Activated CD4-positive, alpha-beta T cell treated with anti-CD3 and anti-CD28 coated beads, Interleukin-10, Interleukin-2, amounts not matched to agents 100 ng/mL and 50 ng/mL, durations not matched to agents 16 hours and 8 hours (primary cell): ENCODE results near the gene TSHB.

Experiments
- DNase-seq: peaks from one replicate; pipeline ENCODE4 v3.0.0-alpha.2; 2020

Gene TSHB

DNA sequence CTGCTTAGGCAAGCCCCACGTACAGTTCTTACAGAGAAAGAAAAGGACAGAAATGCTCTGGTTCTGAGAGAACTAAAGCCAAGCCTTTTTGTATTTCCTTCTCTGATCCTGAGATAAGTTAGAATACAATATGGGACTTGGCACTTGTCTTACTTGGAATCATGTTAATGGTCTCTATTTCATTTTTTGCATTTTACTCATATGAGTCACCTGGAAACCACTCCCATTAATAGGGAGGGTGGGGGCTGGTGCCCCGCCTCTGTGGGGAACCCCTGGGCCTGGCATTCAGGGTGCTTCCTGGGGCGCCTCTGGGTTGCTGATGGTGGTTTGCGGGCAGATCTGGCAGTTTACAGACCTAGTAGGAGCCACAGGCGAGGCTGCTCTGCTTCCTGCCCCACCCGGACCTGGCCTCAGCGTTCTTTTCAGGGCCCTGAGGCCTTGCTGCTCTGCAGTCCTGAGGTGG, 32.9 kb downstream of the TSHB start:
- DNase-seq, result peak; percentile 95

- peak; percentile 81 for DNase-seq
These were observed 33.7 kb downstream of the TSHB start for GRCh38 chr1:115063228-115063901.

DNA sequence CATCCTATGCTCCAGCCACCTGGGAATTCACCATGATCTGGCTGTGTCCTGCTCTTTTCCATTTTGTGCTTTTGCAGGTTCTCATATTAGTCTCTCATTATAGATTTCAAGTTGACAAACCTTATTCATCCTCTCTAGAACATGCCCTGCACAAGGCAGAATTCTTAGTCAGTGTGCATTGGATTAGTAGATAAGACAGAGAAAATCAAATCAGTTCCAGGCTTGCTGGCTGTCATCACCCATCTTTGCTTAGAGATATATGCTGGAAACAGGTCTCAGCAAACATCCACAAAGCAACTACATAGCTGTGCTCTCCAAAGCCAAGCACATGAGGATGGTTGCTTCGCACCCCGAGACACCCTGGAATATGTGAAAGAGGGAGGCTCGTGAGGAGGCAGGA, 34.8 kb downstream of the TSHB start:
- DNase-seq, result no peak

DNA sequence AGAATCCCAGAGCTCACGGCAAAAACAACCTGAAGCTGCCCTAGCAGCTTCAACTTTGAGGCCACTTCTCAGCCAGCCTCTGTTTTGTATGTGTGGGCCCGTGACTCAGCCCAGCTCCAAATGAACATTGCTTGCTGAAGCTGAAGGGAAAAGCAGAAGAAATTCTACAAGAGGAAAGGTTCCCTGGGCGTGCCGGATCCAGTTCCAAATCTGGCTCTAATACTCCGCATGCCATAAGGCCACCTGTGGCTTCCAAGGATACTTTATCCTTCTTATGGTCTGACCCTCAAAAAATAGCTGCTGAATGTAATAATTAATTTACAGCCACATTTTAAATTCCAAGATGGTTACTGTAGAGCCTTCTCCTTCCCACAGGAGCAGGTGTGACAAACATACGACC, 35.4 kb downstream of the TSHB start:
- DNase-seq, result no peak

DNA sequence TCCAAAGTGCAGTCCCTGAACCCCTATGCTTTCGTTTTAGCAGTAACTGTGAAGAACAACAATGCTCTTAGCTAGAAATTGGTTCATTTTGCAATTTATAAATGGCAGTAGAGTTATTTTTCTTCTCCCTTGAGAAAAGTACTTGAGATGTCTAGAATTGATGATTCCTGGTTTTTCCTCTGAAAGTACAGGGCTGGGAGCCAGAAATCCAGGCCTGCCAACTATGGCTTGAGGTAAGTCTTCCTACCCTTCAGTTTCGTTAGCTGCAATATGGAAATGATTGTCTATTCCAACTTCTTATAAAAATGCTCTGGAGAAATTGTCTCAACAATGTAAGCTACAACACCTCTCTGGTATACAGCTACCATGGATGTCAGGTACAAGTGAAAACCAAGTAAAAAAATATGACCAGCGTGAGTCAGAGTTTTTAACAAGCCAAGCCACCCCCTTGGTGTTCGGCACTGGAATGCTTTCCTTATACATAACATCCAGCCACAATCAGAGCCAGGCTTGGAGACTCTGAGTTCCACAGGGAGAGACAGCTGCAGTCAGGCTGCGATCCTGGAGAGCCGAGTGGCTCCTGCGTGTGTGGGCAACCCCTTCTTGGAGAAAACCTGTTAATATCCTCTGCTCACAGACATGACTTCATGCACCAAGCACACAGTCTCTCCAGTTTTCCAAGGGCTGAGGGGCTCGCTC, 37.7 kb downstream of the TSHB start:
- no peak for DNase-seq

GRCh38 chr1:115068826-115069585, 39.4 kb downstream of the TSHB start:
- no peak for DNase-seq

- DNase-seq, result no peak
These were observed 40.2 kb downstream of the TSHB start for GRCh38 chr1:115069659-115070308.

DNA sequence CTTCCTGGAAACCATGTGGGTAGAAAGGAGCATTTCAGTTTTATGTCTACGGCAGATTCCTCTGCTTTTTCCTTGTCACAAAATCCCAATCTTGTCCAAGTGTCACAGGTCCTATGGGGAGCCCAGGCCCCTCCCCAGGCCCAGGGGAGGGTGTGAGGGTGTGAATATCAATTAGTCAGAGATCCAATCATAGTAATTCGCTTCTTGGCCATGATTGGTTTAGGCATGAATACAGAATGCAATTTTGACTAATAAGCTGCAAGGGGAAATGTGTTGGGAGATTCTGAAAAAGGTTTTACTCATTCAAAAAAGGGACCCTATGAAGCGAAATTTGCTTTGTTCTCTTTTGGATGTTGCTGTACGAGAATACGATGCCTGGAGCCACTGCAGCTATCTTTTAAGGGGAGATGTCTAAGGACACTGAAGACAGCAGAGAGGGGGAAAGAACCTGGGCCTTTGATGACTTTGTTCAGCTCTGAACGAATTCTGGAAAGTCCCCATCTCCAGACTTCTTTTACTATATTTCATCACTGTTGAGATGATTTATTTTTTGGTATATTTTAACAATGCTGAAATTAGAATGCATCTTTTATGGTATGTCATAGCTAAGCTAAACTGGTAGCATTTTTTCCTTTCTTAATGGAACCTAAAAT, 41.5 kb downstream of the TSHB start:
- DNase-seq, result no peak

- no peak for DNase-seq
These were observed 43.9 kb downstream of the TSHB start for GRCh38 chr1:115073298-115074087.

DNA sequence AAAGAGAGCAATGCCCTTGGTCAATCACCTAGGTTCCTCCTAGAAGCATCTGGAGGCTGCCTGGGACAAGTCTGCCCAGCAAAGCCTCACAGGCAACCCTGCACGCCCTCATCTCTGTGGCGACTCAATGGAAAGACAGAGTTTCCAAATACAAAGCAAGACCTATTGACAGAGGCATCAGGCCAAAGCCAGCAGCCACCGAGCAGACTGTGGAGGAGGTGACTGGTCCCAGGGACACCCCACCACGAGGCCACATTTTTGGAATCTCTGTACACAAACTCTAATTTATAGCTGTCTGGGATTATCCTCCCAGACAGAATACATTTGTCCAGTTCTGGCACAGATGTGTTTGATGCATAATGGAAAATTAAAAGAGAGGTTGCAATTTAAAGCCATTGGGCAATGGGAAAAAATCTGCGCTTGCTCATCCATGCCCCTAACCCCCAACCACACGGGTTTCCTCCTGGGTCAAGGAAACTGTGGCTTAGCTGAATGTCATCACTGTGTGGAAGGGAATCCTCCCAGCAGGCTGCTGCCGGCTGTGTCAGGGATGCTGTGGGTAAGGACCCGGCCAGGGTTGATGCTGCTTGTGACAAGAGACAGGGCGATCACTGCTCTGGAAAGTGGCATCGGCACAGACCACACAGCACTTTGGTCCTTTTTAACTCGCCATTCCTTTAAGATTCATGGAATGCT, 45.4 kb downstream of the TSHB start:
- DNase-seq, result no peak

- no peak for DNase-seq
These were observed 46.8 kb downstream of the TSHB start for GRCh38 chr1:115076384-115076915.

GRCh38 chr1:115077286-115077983, 47.8 kb downstream of the TSHB start:
- DNase-seq, result no peak

DNA sequence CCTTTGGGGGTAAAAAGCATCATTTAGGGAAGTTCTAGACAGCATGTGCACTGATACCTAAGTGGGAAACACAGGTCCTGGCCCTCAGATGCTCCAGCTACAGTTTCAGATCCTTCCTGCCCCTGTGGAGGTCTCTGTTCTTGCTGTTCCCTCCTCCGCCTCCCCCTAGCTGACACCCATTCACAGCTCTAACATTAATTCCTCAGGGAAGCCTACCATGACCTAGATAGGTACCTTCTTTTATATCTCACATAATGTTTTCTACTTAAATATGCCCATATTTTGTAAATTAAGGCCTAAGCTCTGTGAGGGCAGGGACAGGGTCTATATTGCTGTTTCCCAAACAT, 48.3 kb downstream of the TSHB start:
- no peak for DNase-seq

- DNase-seq, result no peak
These were observed 49.1 kb downstream of the TSHB start for GRCh38 chr1:115078708-115079107.

DNA sequence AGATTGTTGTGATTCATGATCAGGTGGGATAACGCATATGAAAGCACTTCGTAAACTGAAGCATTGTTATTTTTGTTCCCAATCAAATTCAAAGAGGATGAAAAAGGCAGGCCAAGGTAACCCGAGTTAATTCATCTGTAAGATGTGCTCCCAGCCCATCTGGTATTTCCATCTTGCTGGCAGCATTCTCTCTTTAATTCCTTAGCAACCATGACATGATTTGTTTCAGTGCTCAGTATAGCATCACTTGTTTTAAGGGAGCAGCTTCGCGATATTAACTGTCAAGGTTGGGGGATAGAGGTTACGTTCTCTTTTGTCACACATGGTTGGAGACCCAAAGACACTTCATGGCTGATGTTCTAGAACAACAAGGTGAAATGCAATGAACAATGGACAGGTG, 53.3 kb downstream of the TSHB start:
- no peak for DNase-seq
